Mesodermal cell (in vitro differentiated cells): ENCODE measurements around the gene UBE2G2.

Experiments
- H3K27ac ChIP-seq: 2 replicates; pipeline ENCODE4 v1.7.0; 2013; ENCODE audit warnings: mild to moderate bottlenecking, low read depth, low read length, moderate library complexity; ENCODE audit not compliant: severe bottlenecking
- H3K36me3 ChIP-seq: 2 replicates; pipeline ENCODE4 v1.7.1; 2013; ENCODE audit warnings: mild to moderate bottlenecking, low read length, moderate library complexity; ENCODE audit not compliant: control insufficient read depth, insufficient read depth
- H3K4me1 ChIP-seq: one replicate; pipeline ENCODE4 v1.7.1; 2013; ENCODE audit warnings: mild to moderate bottlenecking, low read length; ENCODE audit not compliant: insufficient read depth, control insufficient read depth, poor library complexity, severe bottlenecking
- H3K4me3 ChIP-seq: 2 replicates; pipeline ENCODE4 v1.7.0; 2013; ENCODE audit warnings: low read length, control low read depth, mild to moderate bottlenecking; ENCODE audit not compliant: insufficient read depth, poor library complexity, severe bottlenecking; ENCODE audit errors: extremely low read depth
- H3K9me3 ChIP-seq: 2 replicates; pipeline ENCODE4 v1.7.1; 2013; ENCODE audit warnings: mild to moderate bottlenecking, low read length, moderate library complexity; ENCODE audit not compliant: control insufficient read depth
- WGBS, 2 experiments: methylation state at CpG; one replicate each; pipeline ENCODE4 v1.1.5; 2013; ENCODE audit warnings: missing lambda C conversion rate in 2 of 2; ENCODE audit not compliant: insufficient coverage in 2 of 2; 5-methylcytosine and 5-hydroxymethylcytosine counted together

The UBE2G2 gene

DNA sequence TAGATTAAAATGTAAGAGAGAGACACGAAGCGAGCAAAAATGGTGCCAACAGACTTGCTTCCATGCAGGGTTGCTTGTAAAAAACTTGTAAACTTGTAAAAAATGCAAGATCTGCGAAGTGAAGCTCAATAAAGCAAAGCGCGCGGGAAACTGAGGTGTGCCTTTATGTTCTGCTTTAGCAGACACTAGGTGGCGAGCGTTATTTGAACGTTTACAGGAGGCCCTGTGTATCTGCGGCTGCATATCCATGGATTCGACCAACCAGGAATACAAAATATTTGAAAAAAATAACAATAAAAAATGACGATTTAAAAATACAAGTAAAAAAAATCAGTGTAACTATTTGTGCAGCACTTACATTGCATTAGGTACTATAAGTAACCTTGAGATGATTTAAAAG is 1.5 kb downstream of the UBE2G2 start:
- H3K4me3 ChIP-seq, result peak overlapping the region; percentile 91
- WGBS, 2 experiments, result 77 to 87% methylated on average over 6 to 7 of the region's 12 CpGs
- H3K27ac ChIP-seq, result no peak overlapping the region
- peaks cover 14% of the 10 kb centered on the region for H3K4me1 ChIP-seq
- H3K36me3 ChIP-seq, result peaks cover 69% of the 10 kb centered on the region
- no peaks in the 10 kb centered on the region for H3K9me3 ChIP-seq

DNA sequence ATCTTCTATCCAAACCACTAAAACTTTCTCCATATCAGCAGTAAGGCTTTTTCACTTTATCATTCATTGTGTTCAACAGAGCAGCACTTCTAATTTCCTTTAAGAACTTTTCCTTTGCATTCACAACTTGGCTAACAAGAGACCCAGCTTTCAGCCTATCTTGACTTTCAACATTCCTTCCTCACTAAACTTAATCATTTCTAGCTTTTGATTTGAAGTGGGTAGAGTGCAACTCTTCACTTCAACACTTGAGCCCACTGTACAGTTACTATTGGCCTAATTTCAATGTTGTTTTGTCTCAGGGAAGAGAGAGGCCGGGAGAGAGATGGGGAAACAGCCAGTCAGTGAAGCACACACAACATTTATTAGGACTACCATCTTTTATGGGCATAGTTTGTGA is 2.0 kb downstream of the UBE2G2 start:
- no peak overlapping the region for H3K27ac ChIP-seq
- no peak overlapping the region for H3K4me3 ChIP-seq
- H3K4me1 ChIP-seq, result peaks cover 14% of the 10 kb centered on the region
- H3K36me3 ChIP-seq, result peaks cover 69% of the 10 kb centered on the region
- no CpG with 5 or more reads among the region's 1 CpG for WGBS, 2 experiments
- no peaks in the 10 kb centered on the region for H3K9me3 ChIP-seq

DNA sequence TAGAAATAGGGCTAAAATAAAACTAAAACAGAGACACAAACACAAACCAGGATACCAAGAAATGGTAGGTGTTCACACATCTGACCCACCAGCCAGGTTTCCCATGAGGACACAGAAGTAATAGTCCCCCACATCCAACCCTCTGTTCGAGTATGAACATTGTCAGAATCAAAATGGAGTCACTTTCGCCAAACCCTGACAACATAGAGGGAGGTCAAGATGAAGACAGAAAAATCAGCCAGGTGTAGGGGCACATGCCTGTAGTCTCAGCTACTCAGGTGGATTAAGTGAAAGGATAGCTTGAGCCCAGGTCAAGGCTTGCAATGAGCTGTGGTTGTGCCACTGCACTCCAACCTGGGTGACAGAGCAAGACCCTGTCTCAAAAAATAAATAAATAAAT is 3.8 kb downstream of the UBE2G2 start:
- Histone ChIP-seq H3K36me3 (peaks cover 54% of the 10 kb centered on the region), H3K27ac (no peak overlapping the region), H3K9me3 (no peaks in the 10 kb centered on the region), H3K4me1 (peaks cover 9% of the 10 kb centered on the region), H3K4me3 (no peak overlapping the region)
- 90% methylated on average over 2 of the region's 2 CpGs; no CpG with 5 or more reads in 1 of the 2 experiments for WGBS, 2 experiments

DNA sequence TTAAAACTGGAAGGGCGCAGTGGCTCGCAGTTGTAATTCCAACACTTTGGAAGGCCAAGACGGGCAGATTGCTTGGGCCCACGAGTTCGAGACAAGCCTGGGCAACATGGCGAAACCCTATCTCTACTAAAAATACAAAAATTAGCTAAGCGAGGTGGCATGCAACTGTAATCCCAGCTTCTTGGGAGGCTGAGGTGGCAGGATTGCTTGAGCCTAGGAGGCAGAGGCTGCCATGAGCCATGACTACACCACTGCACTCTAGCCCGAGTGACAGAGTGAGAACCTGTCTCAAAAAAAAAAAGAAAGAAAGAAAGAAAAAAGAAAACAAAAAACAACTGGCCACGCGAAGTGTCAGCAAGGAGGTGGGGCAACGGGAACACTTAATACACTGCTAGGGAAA is 6.3 kb downstream of the UBE2G2 start:
- H3K4me1 ChIP-seq, result peaks cover 6% of the 10 kb centered on the region
- H3K9me3 ChIP-seq, result no peaks in the 10 kb centered on the region
- H3K27ac ChIP-seq, result no peak overlapping the region
- no peak overlapping the region for H3K4me3 ChIP-seq
- WGBS, 2 experiments, result 89 to 98% methylated on average over 7 of the region's 11 CpGs
- peaks cover 78% of the 10 kb centered on the region for H3K36me3 ChIP-seq

DNA sequence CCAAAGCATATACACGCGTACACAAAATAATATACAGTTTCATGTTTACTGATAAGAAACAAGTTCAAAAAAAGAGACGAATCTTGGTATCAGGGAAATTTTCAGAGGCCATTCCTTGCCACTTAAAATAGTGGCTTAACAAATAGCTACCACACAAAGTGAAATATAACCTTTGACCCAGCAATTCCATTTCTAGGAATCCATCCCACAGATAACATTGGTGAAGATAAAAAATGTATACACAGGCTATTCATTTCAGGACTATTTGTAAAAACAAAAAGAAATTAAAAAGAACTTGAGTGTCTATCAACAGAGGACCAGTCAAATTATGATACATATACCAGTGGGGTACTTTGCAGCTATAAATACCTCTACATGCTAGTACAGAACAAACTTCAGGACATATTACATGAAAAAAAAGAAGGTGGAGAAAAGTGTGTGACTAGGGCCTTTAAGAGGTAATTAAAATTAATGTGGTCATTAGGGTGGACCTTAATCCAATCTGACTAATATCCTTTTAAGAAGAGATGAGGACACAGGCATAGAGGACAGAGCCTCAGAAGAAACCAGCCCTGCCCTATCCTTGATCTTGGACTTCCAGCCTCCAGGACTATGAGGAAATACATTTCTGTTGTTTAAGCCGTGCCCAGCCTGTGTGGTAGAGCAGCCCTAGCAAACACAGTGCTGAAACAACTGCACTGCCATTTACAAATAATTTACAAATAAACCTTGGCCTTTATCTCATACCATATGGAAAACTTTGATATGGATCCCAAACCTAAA is 7.8 kb downstream of the UBE2G2 start:
- H3K27ac ChIP-seq, result no peak overlapping the region
- H3K4me3 ChIP-seq, result no peak overlapping the region
- 100% methylated on average over 1 of the region's 4 CpGs; no CpG with 5 or more reads in 1 of the 2 experiments for WGBS, 2 experiments
- H3K9me3 ChIP-seq, result no peaks in the 10 kb centered on the region
- H3K4me1 ChIP-seq, result no peaks in the 10 kb centered on the region
- H3K36me3 ChIP-seq, result peaks cover 72% of the 10 kb centered on the region

DNA sequence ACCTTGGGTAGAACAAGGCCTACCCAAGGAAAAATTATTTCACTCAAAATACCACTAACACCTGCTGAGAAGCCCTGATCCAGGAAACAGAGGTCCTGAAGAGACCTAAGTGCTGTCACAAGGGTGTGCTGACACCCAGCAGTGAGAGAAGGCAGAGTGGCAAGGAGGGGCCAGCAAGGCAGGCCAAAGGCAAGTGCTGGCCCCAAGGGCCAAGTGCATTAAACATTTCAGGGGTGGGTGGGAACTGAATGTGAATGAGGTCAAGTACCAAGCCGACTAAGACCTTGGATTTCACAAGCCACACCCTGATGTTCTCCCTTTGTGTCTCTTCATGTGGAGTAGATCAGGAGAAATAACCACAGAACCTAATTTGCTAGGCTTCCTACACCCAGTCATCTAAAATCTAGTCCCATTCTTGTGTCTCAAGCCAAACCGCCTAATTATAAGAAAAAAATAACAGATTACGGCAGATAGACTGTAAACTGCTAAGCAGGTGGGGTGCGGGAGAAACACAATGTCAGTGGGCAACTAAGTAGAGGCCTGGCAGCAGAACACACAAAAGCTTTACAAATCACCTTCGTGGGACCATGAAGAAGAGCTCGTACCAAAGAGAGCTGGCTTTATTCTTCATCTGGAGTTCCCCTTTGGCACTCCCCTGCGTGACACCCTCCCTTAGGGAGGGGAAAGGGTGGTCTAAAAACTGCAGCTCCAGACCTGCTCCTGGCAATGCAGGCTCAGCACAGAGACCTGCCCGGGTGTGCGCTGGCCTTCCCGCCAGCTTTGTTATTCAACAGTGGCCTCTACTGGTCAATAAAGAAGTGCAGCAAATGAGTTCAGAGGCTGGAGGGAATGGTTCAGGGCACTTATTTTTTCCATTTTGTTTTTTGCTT is 8.7 kb downstream of the UBE2G2 start:
- Histone ChIP-seq H3K27ac (no peak overlapping the region), H3K36me3 (peaks cover 64% of the 10 kb centered on the region), H3K4me3 (no peak overlapping the region), H3K9me3 (no peaks in the 10 kb centered on the region), H3K4me1 (no peaks in the 10 kb centered on the region)
- WGBS, 2 experiments, result 36 to 50% methylated on average over 6 to 7 of the region's 10 CpGs

DNA sequence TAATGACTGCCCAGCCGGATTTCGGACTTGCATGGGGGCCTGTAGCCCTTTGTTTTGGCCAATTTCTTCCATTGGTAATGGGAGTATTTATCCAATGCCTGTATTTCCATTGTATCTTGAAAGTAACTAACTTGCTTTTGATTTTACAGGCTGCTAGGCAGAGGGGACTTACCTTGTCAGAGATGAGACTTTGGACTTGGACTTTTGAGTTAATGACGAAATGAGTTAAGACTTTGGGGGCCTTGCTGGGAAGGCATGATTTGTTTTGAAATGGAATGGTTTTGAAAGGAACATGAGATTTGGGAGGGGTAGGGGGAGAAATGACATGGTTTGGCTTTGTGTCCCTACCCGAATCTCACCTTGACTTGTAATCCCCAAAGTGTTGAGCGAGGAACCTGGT is 9.6 kb downstream of the UBE2G2 start:
- Histone ChIP-seq H3K4me3 (no peak overlapping the region), H3K36me3 (peaks cover 63% of the 10 kb centered on the region), H3K9me3 (no peaks in the 10 kb centered on the region), H3K4me1 (no peaks in the 10 kb centered on the region), H3K27ac (no peak overlapping the region)
- 81 to 97% methylated on average over 3 to 5 of the region's 5 CpGs for WGBS, 2 experiments

DNA sequence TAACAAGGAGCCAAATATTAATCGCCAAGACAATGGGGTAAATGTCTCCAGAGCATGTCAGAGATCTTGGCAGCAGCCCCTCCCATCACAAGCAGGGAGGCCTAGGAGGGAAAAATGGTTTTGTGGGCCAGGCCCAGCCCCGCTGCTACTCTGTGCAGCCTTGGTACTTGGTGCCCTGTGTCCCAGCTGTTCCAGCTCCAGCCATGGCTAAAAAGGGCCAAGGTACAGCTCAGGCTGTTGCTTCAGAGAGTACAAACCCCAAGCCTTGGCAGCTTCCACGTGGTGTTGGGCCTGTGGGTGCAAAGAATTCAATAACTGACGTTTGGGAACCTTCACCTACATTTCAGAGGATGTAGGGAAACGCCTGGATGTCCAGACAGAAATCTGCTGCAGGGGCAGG is 10.4 kb downstream of the UBE2G2 start:
- peaks cover 63% of the 10 kb centered on the region for H3K36me3 ChIP-seq
- WGBS, 2 experiments, result 90 to 96% methylated on average over 3 to 4 of the region's 5 CpGs
- H3K4me1 ChIP-seq, result no peaks in the 10 kb centered on the region
- no peak overlapping the region for H3K27ac ChIP-seq
- no peaks in the 10 kb centered on the region for H3K9me3 ChIP-seq
- no peak overlapping the region for H3K4me3 ChIP-seq

DNA sequence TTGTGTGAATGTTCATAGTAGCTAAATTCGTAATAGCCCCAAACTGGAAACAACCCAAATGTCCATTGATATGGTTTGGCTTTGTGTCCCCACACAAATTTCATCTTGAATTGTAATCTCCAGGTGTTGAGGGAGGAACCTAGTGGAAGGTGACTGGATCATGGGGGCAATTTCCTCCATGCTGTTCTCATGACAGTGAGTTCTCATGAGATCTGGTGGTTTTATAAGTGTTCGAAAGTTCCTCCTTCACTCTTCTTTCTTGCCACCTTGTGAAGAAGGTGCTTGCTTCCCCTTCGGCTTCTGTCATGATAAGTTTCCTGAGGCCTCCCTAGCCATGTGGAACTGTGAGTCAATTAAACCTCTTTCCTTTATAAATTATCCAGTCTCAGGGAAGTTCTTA is 11.3 kb downstream of the UBE2G2 start:
- no peak overlapping the region for H3K4me3 ChIP-seq
- H3K27ac ChIP-seq, result no peak overlapping the region
- H3K4me1 ChIP-seq, result no peaks in the 10 kb centered on the region
- WGBS, 2 experiments, result no CpG with 5 or more reads among the region's 3 CpGs
- H3K9me3 ChIP-seq, result no peaks in the 10 kb centered on the region
- peaks cover 64% of the 10 kb centered on the region for H3K36me3 ChIP-seq

DNA sequence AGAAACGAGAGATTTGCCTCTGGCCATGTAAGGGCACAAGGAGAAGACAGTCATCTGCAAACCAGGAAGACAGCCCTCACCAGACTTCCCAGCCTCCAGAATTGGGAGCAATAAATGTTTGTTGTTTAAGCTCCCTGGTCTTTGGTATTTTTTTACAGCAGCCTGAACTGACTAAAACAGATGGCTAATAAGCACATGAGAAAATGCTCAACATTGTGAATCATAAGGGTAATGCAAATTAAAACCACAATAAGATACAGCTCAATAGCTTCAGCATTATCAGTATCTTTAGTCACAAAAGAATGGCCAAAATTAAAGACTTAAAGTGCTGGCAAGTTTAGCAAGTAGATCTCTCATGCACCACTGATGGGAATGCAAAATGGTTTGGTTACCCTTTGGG is 11.7 kb downstream of the UBE2G2 start:
- no peak overlapping the region for H3K27ac ChIP-seq
- no peak overlapping the region for H3K4me3 ChIP-seq
- 80% methylated on average over 1 of the region's 1 CpG; no CpG with 5 or more reads in 1 of the 2 experiments for WGBS, 2 experiments
- H3K4me1 ChIP-seq, result no peaks in the 10 kb centered on the region
- H3K9me3 ChIP-seq, result no peaks in the 10 kb centered on the region
- peaks cover 64% of the 10 kb centered on the region for H3K36me3 ChIP-seq
